ENCODE results near the gene SP140L.
"Not testable (repeated sequence)": the region's sequence is repeated elsewhere in the genome, so short reads cannot be mapped to it uniquely, and the experiment has no call there.

Gene SP140L

DNA sequence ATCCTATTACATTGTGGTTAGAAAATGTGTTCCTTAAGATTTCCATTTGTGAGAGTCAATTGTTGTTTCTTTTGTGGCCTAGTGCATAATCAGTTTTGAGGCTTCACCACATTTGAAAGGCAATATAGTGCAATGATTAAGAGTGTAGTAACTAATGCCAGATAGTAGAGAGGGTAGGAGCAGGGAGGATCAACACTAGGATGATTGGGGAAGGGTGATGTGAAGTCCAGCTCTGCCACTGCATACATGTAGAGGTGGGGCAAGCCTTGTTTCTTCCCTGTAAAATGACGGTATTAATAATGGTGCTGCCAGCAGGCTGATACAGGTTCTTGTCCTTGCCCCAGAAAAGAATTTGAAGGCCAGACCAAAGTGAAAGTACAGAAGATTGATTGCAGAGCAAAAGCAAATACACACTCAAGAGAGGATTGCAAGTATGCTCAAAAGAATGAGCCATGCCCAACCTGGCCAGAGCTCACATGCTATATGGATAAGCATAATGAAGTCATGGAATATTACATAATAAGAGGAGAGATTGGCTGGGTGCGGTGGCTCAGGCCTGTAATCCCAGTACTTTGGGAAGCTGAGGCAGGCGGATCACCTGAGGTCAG, 97.0 kb downstream of the SP140L start:
- no peak for DNase-seq

DNA sequence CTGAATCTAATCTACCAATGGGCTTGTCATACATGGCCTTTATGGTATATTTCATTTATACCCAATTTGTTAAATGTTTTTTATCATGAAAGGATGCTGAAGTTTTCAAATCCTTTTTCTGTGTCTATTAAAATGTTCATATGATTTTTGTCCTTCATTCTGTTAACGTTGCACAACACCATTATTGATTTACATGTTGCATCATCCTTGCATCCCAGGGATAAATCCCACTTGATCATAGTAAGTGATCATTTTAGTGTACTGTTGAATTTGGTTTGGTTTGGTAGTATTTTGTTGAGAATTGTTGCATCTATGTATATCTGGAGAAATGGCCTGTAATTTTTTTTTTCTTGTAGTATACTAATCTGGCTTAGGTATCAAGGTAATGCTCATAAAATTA, 98.4 kb downstream of the SP140L start:
- no peak for DNase-seq

DNA sequence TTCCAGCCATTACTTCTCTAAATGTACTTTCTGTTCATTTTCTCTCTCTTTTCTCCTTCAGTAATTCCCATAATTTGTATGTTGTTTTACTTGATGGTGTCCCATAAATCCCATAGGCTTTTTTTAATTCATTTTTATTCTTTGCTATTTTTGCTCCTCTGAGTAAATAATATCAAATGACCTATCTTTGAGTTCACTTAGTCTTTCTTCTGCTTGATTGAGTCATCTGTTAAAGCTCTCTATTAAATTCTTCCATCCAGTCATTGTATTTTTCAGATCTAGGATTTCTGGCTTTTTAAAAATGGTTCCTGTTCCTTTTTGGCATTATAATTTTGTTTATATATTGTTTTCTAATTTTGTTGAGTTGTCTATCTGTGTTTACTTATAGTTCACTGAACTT, 102.5 kb downstream of the SP140L start:
- DNase-seq, result no peak

DNA sequence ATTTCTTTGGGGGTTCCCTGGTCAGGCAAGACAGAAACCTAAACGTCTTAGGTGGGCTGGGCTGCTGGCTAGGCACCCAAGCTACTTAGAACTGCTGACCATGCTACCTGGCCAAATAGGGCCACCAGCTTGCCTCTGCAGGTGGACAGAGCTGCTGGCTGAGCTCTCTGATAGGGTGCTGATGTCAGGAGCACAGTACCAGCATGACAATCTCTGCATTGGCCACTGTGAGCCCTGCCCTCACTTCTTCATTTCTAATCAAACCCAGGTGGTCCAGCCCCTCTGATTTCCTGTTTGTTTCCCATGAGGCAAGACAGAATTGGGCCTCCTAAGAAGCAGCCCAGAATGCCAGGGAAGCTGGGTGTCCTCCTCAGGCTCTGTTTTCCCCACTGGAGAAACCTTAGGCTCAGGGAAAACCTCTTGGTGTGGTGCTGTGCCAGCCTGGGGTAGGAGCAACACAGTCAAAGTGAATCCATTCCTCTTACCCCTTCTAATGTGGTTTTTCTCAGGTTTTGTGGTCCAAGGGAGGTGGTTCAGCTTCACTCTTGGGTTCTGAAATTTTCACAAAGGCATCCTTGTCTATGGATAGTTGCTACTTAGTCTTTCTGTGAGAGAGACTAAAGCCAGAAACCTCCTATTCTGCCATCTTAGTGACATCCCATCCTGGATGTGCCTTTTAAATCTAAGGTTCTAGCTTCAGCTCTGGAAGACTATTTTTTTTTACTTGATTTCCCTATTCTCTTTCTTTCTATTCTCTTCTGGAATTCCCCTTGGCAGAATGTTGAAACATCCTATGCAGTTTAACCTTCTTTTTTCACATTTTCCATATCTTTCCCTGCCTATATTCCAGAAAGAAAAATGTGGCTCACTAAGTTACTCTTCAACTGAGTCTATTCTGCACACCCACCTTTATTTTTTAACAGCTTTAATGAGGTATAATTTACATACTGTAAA, 104.2 kb downstream of the SP140L start:
- no peak for DNase-seq

DNA sequence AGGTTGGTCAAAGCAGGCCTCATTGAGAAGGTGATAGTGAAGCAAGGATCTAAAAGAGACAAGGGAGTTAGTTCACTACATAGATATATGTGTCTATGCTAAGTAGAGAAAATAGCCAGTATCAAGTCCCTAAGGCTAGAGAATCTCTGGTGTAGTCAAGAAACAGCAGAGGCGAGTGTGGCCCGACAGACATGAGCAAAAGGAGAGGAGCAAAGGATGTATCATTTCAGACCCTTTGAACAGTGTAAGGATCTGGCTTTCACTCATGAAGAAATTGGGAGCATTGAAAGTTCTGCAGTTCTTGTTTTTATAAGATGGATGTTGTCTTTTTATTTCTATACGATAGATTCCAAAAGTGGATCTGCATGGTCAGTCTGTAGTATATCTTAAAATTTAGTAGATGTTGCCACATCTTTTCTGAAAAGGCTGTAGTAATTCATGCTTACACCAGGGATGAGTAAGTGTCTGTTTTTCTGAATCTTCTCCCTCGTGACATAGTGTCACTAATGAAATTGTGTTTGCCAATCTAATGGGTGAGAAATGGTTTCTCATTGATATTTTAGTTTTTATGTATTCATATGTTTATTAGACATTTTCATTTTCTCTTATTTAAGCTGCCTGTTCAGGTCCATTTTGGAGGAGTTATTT, 107.8 kb downstream of the SP140L start:
- DNase-seq, result no peak

DNA sequence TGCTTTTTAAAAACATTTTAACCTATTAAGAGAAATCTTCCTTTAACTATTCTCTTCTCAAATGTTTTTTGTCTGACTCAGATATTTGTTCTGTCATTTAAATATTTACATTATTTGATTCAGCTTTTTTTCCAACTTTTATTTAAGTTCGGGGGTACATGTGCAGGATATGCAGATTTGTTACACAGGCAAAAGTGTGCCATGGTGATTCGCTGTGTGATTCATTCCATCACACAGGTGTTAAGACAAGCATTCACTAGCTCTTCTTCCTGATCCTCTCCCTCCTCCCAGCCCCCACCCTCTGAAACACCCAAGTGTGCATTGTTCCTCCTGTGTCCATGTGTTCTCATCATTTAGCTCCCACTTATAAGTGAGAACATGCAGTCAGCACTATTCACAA, 108.4 kb downstream of the SP140L start:
- no peak for DNase-seq

DNA sequence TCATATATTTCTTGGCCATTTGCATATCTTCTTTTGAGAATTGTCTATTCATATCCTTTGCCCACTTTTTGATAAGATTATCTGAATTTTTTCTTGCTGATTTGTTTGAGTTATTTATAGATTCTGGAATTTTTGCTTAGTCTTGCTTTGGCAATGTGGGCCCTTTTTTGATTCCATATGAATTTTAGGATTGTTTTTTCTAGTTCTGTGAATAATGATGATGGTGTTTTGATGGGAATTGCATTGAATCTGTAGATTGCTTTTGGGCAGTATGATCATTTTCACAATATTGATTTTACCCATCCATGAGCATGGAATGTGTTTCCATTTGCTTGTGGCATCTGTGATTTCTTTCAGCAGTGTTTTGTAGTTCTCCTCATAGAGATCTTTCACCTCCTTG, 112.1 kb downstream of the SP140L start:
- DNase-seq, result not testable (repeated sequence)

DNA sequence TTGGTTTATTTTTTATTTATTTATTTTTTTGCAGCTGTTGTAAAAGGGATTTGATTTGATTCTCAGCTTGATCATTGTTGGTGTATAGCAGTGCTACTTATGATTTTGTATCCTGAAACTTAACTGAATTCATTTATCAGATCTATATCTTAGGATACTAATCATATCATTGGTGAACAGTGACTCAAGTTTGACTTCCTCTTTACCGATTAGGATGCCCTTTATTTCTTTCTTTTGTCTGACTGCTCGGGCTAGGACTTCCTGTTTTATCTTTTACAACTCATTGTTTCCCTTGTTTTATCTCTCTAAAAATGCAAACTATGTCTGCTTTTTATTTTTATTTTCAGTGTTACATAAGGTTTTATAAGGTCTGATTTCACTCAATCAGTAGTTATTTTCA, 112.6 kb downstream of the SP140L start:
- DNase-seq, result no peak

DNA sequence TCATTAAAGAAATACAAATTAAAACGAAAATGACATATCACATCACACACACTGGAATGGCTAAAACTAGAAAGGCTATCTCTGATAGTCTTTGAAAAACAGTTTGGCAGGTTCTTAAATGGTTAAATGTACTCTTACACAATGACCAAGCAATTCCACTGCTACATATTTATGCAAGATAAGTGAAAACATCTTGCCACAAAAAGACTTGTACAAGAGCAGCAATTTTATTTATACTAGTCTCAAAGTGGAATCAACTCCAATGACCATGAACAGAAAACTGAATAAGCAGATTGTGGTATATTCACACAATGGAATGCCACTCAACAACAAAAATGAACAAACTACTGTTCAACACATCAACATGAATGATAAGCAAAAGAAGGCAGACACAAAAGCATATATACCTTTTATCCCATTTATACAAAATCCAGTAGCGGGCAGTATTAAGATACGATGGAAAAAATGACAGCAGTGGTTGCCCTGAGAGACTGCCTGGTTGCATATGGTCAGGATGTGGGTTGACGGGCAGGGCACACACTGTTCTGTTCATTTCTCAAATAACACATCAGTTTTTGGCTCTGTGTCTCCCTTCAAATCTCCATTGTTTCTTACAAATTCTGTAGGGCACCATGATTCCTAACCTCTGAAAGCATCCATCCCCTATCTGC, 114.4 kb downstream of the SP140L start:
- no peak for DNase-seq

DNA sequence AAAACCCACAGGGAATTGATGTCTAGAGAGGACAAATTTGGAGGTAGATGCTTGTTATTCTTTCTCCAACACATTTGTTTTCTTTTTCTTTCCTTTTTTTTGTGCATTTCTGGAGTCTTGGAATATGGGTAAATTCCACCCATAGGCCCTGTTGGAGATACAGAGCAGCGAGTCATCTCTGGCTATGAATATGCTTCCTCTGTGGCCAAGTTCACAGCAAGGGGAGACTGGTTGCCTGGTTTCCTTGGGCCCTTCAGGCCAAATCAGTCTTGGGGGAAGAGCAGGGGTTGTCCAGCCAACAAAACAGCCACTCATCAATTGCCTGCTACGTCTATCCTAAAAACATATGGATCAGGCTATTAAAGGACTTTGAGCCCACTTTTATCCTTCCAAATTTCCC, 116.5 kb downstream of the SP140L start:
- no peak for DNase-seq

DNA sequence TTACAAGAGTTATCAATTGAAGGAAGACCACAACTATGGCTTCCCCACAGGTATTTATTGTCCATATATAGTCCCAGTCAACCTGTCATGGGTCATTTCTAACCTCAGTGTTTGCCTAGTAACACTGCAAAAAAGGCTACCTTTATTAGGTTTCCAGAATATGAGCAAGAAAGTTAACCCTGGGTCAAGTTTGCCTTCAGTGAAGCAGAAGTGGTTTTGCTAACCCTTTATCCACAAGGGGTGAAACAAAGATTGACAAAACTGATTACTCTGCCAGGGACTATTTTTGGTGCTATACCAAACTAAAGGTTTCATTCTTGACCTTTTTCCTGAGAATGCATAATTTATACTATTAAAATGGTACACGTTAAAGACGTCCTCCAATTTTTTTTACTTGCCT, 117.8 kb downstream of the SP140L start:
- no peak for DNase-seq

DNA sequence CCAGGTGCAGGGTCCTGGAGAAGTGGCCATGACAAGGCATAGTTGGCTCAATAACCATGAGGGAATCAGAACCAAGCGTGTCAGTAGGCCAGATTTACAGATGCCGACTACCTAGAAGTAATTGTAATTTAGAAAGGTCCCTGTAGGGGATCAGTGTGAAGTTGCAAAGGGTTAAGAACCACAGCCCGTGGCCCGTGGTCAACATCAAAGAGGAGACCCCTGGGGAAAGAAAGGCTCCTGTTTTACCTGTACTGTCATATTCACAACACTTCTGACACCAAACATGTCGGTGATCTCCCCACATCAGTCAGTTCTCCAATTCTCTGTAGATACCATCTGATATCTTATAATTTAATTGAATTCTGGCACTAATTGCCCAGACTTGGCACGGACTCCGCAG, 120.0 kb downstream of the SP140L start:
- no peak for DNase-seq

DNA sequence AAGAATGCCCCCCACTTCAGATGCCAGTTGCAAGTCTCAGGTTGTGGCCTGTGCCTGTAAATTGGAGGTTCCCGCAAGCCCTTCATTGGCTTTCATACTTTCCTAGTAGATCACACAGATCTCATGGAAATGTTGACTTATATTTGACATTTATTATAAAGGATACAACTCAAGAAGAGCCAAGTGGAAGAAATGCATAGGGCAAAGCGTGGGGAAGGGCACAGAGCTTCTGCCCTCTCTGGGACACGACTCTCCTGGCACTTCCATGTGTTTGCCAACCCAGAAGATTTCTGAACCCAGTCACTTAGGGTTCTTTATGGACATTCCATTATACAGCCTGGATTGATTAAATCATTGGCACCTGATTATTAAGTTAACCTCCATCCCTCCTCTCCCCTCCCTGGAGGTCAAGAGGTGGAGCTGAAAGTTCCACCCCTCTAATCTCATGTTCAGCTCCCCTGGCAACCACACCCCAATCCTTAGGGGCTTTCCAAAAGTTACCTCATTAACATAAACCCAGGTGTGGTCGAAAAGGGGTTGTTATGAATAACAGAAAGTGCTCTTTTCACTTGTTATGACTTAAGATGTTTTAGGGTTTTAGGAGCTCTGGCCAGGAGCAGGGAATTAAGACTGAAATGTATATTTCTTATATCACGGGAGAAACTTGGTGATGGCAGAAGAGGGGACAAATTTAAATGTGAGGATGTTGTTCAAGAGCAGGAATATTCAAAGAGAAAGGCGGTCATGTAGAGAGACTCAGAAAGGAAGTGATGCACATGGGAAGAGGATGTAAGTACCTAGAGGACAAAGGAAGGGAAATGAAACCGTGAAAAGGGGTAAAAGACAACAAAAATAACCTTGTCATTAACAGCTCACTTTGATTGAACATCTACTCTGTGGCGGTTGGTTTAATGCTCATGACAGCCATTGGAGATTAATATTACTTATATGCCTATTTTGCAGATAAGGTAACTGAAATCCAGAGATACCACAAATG, 120.8 kb downstream of the SP140L start:
- DNase-seq, result no peak

DNA sequence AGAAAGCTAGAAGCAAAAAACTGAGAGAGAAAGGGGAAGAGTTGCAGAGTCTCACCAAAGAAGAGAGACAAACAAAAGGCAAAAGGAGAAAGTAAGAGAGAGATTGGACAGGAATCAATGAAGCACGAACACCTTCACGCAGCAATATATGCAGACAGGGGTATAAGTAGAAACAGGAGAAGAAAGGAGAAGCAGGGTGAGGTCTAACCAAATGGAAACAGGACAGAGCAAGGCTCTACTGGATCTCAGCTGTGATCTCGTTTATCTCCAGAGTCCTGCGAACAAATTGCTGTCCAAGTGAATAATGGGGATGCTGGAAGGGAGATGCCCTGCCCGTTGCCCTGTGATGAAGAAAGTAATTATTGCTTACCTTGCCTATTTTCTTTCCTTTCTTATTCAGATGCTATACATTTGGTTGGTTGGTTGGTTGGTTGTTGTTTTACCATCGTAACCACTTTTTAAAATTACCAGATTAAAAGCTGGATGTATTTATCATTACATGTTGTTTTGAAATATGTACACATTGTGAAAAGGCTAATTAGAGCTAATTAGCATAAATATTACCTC, 123.0 kb downstream of the SP140L start:
- DNase-seq, result no peak

DNA sequence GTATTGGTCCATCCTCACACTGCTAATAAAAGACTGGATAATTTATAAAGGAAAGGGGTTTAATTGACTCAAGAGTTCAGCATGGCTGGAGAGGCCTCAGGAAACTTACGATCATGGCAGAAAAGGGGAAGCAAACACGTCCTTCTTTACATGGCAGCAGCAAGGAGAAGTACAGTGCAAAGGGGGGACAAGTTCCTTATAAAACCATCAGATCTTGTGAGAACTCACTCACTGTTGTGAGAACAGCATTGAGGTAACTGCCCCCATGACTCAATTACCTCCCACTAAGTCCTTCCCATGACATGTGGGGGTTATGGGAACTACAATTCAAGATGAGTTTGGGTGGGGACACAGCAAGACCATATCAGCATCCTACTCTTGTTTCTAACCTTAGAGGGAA, 126.0 kb downstream of the SP140L start:
- no peak for DNase-seq

Measured in stimulated activated CD4-positive, alpha-beta T cell treated with anti-CD3 and anti-CD28 coated beads, Interleukin-4, amount 100 ng/mL, for 1 hour (primary cell).